ENCODE data around the gene L3MBTL2.

Gene L3MBTL2

GRCh38 chr22:41206719-41207118 is 1.6 kb downstream of the L3MBTL2 start (continued):
- no peak for TF ChIP-seq ZBTB44 (tag by site-specific recombination; IDR thresholded peaks at IDR 0.05)
- TF ChIP-seq ZNF830 (tag by site-specific recombination; IDR thresholded peaks at IDR 0.05; ENCODE audit: low read depth): no peak
- no peak for TF ChIP-seq ZNF610 (tag by site-specific recombination; IDR thresholded peaks at IDR 0.05; ENCODE audit: borderline replicate concordance)

GRCh38 chr22:41215409-41215808 is 10.3 kb downstream of the L3MBTL2 start:
- no peak overlapping the region for H3K27ac ChIP-seq (ENCODE audit: extremely low read depth, low read depth, low read length)
- TF ChIP-seq SETDB1 (IDR thresholded peaks at IDR 0.05; ENCODE audit: insufficient read length, low read length) (peak; percentile 78), ZNF114 (tag by site-specific recombination; IDR thresholded peaks at IDR 0.05) (no peak)
- CTCF ChIA-PET: interaction anchor here (0.6 to 0.9 kb wide), 3 partner anchors 14 to 572 kb away, joined by 3 read pairs; no protein-coding TSS in a partner anchor

DNA sequence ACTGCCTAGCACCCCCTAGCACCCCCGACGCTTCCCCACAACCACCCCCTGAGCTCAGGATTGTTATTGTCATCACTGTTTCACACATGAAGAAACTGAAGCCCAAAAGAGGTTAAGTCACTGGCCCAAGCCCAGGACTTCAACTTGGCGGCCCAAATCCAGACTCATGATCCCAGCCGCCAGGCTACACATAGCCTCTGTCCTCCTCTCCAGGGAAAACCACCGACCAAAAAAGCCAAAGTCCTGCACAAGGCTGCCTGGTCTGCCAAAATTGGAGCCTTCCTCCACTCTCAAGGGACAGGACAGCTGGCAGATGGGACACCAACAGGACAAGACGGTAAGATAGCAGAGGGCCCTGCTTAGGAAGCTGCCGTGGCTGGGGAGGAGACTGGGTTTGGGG is 10.8 kb downstream of the L3MBTL2 start:
- H3K36me3 ChIP-seq (ENCODE audit: control insufficient read depth in 2 of 2, insufficient read depth in 1 of 2, low read length in 2 of 2): peaks cover 46 to 82% of the 10 kb centered on the region in 2 experiments

More at GRCh38 chr22:41215409-41215808, 10.3 kb downstream of the L3MBTL2 start:
- Histone ChIP-seq H3K4me1 (ENCODE audit: control insufficient read depth, insufficient read depth, low read length) (no peaks in the 10 kb centered on the region), H3K4me3 (ENCODE audit: low read depth, low read length) (no peak overlapping the region), H3K36me3 (ENCODE audit: control insufficient read depth in 2 of 2, insufficient read depth in 1 of 2, low read length in 2 of 2) (peaks cover 46 to 81% of the 10 kb centered on the region in 2 experiments), H3K9me3 (ENCODE audit: control insufficient read depth, insufficient read depth, low read depth, low read length) (no peaks in the 10 kb centered on the region)
- POLR2A ChIA-PET: no interaction called here

GRCh38 chr22:41216984-41217383 is 11.9 kb downstream of the L3MBTL2 start:
- peaks cover 50 to 85% of the 10 kb centered on the region in 2 experiments for H3K36me3 ChIP-seq (ENCODE audit: control insufficient read depth in 2 of 2, insufficient read depth in 1 of 2, low read length in 2 of 2)
- no peaks in the 10 kb centered on the region for H3K4me1 ChIP-seq (ENCODE audit: control insufficient read depth, insufficient read depth, low read length)
- CTCF ChIA-PET: interaction anchor here (0.5 to 1.7 kb wide), 2 partner anchors 21 to 35 kb away, joined by 3 to 6 read pairs; no protein-coding TSS in a partner anchor
- peak overlapping the region; percentile 46; the same call in 1 of the 2 replicates for H3K27ac ChIP-seq (ENCODE audit: extremely low read depth, low read depth, low read length)
- H3K4me3 ChIP-seq (ENCODE audit: low read depth, low read length): no peak overlapping the region
- no peaks in the 10 kb centered on the region for H3K9me3 ChIP-seq (ENCODE audit: control insufficient read depth, insufficient read depth, low read depth, low read length)
- POLR2A ChIA-PET: interaction anchor here (0.7 kb wide), 1 partner anchor 12 kb away, joined by 3 read pairs; no protein-coding TSS in a partner anchor
- TF ChIP-seq ZNF580 (tag by site-specific recombination; IDR thresholded peaks at IDR 0.05) (no peak), ZNF121 (tag by site-specific recombination; IDR thresholded peaks at IDR 0.05) (no peak), ZNF549 (tag by site-specific recombination; IDR thresholded peaks at IDR 0.05) (no peak), ZNF785 (tag by site-specific recombination; IDR thresholded peaks at IDR 0.05) (no peak), ZNF362 (tag by site-specific recombination; IDR thresholded peaks at IDR 0.05) (no peak), SP7 (tag by site-specific recombination; IDR thresholded peaks at IDR 0.05) (no peak), SETDB1 (IDR thresholded peaks at IDR 0.05; ENCODE audit: insufficient read length, low read length) (no peak), ZSCAN30 (tag by site-specific recombination; IDR thresholded peaks at IDR 0.05) (no peak)

More for the DNA sequence above, 10.8 kb downstream of the L3MBTL2 start:
- Histone ChIP-seq H3K27ac (ENCODE audit: extremely low read depth, low read depth, low read length) (no peak overlapping the region), H3K9me3 (ENCODE audit: control insufficient read depth, insufficient read depth, low read depth, low read length) (no peaks in the 10 kb centered on the region), H3K4me3 (ENCODE audit: low read depth, low read length) (no peak overlapping the region), H3K4me1 (ENCODE audit: control insufficient read depth, insufficient read depth, low read length) (no peaks in the 10 kb centered on the region)
- TF ChIP-seq ZNF433 (tag by site-specific recombination; IDR thresholded peaks at IDR 0.05; ENCODE audit: low read depth) (no peak), SETDB1 (IDR thresholded peaks at IDR 0.05; ENCODE audit: insufficient read length, low read length) (peak; percentile 5)
- ChIA-PET POLR2A (no interaction called here), CTCF (interaction anchor here (0.6 kb wide), 2 partner anchors 14 to 573 kb away, joined by 3 read pairs; no protein-coding TSS in a partner anchor)
